SK-N-MC (cell line): Measurements from ENCODE around the gene NECAB3.

ENCODE experiments used
- EZH2 ChIP-seq: fragments of 200-600 bp; sonication (generic); IDR thresholded peaks from one replicate; pipeline ENCODE4 v1.6.1; 2017; ENCODE audit warnings: antibody characterized with exemption
- POLR2AphosphoS5 ChIP-seq: IDR thresholded peaks from 2 replicates; pipeline ENCODE4 v1.6.1; 2012; ENCODE audit warnings: mild to moderate bottlenecking, low read depth, low read length, borderline replicate concordance

DNA sequence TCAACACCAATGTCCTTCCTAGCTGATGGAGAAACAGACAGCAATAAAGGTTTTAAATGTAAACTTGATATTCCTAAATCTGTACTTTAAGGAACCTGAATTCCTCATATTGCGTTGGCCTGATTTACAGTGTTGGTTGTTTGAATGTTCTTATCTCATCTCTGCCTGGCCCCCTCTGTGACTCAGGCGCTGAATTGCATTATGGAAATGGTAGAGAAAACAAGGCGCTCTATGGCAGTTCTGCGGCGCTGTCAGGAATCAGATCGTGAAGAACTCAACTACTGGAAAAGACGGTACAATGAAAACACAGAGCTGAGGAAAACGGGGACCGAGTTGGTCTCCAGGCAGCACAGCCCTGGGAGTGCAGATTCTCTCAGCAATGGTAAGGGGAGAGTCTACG lies 44.7 kb downstream of the NECAB3 start:
- TF ChIP-seq EZH2 (no peak), POLR2AphosphoS5 (no peak)
